GM23248 (cell line): ENCODE results near the gene DIP2C. TPM values are rescaled to one million over a fixed set of nuclear protein-coding genes. Genes with fewer than 3 reads are reported as not detected.

Experiments used
- DNase-seq: peaks from one replicate; pipeline ENCODE4 v3.0.0-alpha.2; 2015
- H2AFZ ChIP-seq: fragments of 200-600 bp; sonication (generic); 2 replicates; pipeline ENCODE4 v1.6.1; 2016; ENCODE audit warnings: antibody characterized with exemption
- H3F3A ChIP-seq: fragments of 200-600 bp; sonication (generic); 2 replicates; pipeline ENCODE4 v1.6.1; 2016; ENCODE audit warnings: mild to moderate bottlenecking, antibody characterized with exemption, mixed run types; ENCODE audit not compliant: insufficient read depth
- H3K27ac ChIP-seq: fragments of 200-600 bp; sonication (generic); 2 replicates; pipeline ENCODE4 v1.5.1; 2016; ENCODE audit warnings: mild to moderate bottlenecking
- H3K27me3 ChIP-seq: fragments of 200-600 bp; sonication (generic); replicated peaks from 2 replicates; pipeline ENCODE4 v1.6.1; 2016; ENCODE audit warnings: mild to moderate bottlenecking; ENCODE audit not compliant: insufficient read depth
- H3K36me3 ChIP-seq: fragments of 200-600 bp; sonication (generic); 2 replicates; pipeline ENCODE4 v1.6.1; 2016; ENCODE audit warnings: low read depth, mild to moderate bottlenecking
- H3K4me1 ChIP-seq: fragments of 200-600 bp; sonication (generic); 2 replicates; pipeline ENCODE4 v1.6.1; 2016; ENCODE audit warnings: mild to moderate bottlenecking; ENCODE audit not compliant: insufficient read depth
- H3K4me2 ChIP-seq: fragments of 200-600 bp; sonication (generic); one replicate; pipeline ENCODE4 v1.6.1; 2016; ENCODE audit warnings: mild to moderate bottlenecking; ENCODE audit not compliant: unreplicated experiment
- H3K4me3 ChIP-seq: fragments of 200-600 bp; sonication (generic); 2 replicates; pipeline ENCODE4 v1.5.1; 2016; ENCODE audit warnings: mild to moderate bottlenecking
- H3K79me2 ChIP-seq: fragments of 200-600 bp; sonication (generic); 2 replicates; pipeline ENCODE4 v1.6.1; 2016; ENCODE audit warnings: mild to moderate bottlenecking; ENCODE audit not compliant: insufficient read depth
- H3K9ac ChIP-seq: fragments of 200-600 bp; sonication (generic); 2 replicates; pipeline ENCODE4 v1.6.1; 2016; ENCODE audit warnings: mild to moderate bottlenecking
- H3K9me2 ChIP-seq: fragments of 200-600 bp; sonication (generic); 2 replicates; pipeline ENCODE4 v1.6.1; 2016; ENCODE audit warnings: mixed run types, mild to moderate bottlenecking, moderate library complexity; ENCODE audit not compliant: insufficient read depth
- H3K9me3 ChIP-seq: fragments of 200-600 bp; sonication (generic); one replicate; pipeline ENCODE4 v1.6.1; 2017; ENCODE audit warnings: low read depth
- H4K20me1 ChIP-seq: fragments of 200-600 bp; sonication (generic); 2 replicates; pipeline ENCODE4 v1.6.0; 2016; ENCODE audit not compliant: insufficient read depth
- EZH2 ChIP-seq: fragments of 200-600 bp; sonication (generic); IDR thresholded peaks from 2 replicates; pipeline ENCODE4 v1.6.1; 2018; ENCODE audit warnings: antibody characterized with exemption, mild to moderate bottlenecking; ENCODE audit not compliant: insufficient read depth, poor library complexity, severe bottlenecking
- EZH2phosphoT487 ChIP-seq: fragments of 200-600 bp; sonication (generic); IDR thresholded peaks from 2 replicates; pipeline ENCODE4 v1.6.1; 2018; ENCODE audit warnings: antibody characterized with exemption, moderate library complexity, mild to moderate bottlenecking, low read depth; ENCODE audit not compliant: insufficient read depth
- WGBS, 2 experiments: methylation state at CpG; one replicate each; pipeline ENCODE4 v1.1.6; 2015 to 2017; ENCODE audit warnings: low lambda C conversion rate in 2 of 2, low coverage in 1 of 2; ENCODE audit errors: missing lambda C conversion rate in 2 of 2; 5-methylcytosine and 5-hydroxymethylcytosine counted together
- in situ Hi-C: fragments of 300-500 bp; cut with MboI; formaldehyde crosslinking; loops from 2 replicates; pipeline ENCODE4 v1.15.0; 2020
- polyA plus RNA-seq: library from polyadenylated mRNA; unstranded; fragments of >200 nt; fragmentation: Nextera tagmentation; extraction: Ambion mirVana; gene quantifications from 2 replicates; pipeline ENCODE4 v1.2.1, GENCODE V29; 2016
- total RNA-seq: library from RNA; depleted of rRNA; stranded (reverse); fragments of >200 nt; shearing (Covaris generic); gene quantifications from 2 replicates; pipeline ENCODE4 v1.2.3, GENCODE V29; 2014

The DIP2C gene
- total and polyA plus RNA-seq, 2 experiments from 2014 or later = 12.0 to 13.1 TPM

GRCh38 chr10:469947-470338 lies 219.5 kb downstream of the DIP2C start:
- no peaks in the 10 kb centered on the region for H3K9me2 ChIP-seq
- H3F3A ChIP-seq = no peaks in the 10 kb centered on the region
- H3K9ac ChIP-seq = no peak overlapping the region
- H3K4me1 ChIP-seq = no peaks in the 10 kb centered on the region
- H2AFZ ChIP-seq = no peak overlapping the region
- TF ChIP-seq EZH2phosphoT487 = no peak
- no peak for TF ChIP-seq EZH2
- no peak overlapping the region for H3K27ac ChIP-seq
- H3K79me2 ChIP-seq = no peaks in the 10 kb centered on the region
- no peaks in the 10 kb centered on the region for H4K20me1 ChIP-seq
- no peak for DNase-seq
- no peaks in the 10 kb centered on the region for H3K9me3 ChIP-seq
- no peaks in the 10 kb centered on the region for H3K27me3 ChIP-seq
- H3K4me3 ChIP-seq = no peak overlapping the region
- no peak overlapping the region for H3K4me2 ChIP-seq
- in situ Hi-C loops = no loop called here
- WGBS, 2 experiments = 92 to 97% methylated on average over 10 of the region's 10 CpGs
- H3K36me3 ChIP-seq = no peaks in the 10 kb centered on the region; the same call in 1 of the 2 replicates

GRCh38 chr10:459743-460142 lies 229.7 kb downstream of the DIP2C start:
- no peaks in the 10 kb centered on the region for H3F3A ChIP-seq
- TF ChIP-seq EZH2phosphoT487 = no peak
- TF ChIP-seq EZH2 = no peak
- no peak overlapping the region for H3K4me3 ChIP-seq
- no peak overlapping the region for H2AFZ ChIP-seq
- WGBS, 2 experiments = 96 to 97% methylated on average over 12 of the region's 12 CpGs
- DNase-seq = no peak
- H3K9me2 ChIP-seq = no peaks in the 10 kb centered on the region
- peaks cover 5% of the 10 kb centered on the region for H4K20me1 ChIP-seq
- peaks cover 42% of the 10 kb centered on the region for H3K79me2 ChIP-seq
- H3K9ac ChIP-seq = no peak overlapping the region
- in situ Hi-C loops = no loop called here
- H3K4me1 ChIP-seq = peaks cover 5% of the 10 kb centered on the region
- no peaks in the 10 kb centered on the region for H3K36me3 ChIP-seq
- no peaks in the 10 kb centered on the region for H3K27me3 ChIP-seq
- no peak overlapping the region for H3K4me2 ChIP-seq
- H3K9me3 ChIP-seq = no peaks in the 10 kb centered on the region
- no peak overlapping the region for H3K27ac ChIP-seq

- H3K27ac ChIP-seq = no peak overlapping the region
- 92 to 96% methylated on average over 21 of the region's 21 CpGs for WGBS, 2 experiments
- H3K9ac ChIP-seq = no peak overlapping the region
- in situ Hi-C loops = no loop called here
- H3K4me2 ChIP-seq = no peak overlapping the region
- H2AFZ ChIP-seq = no peak overlapping the region
- no peaks in the 10 kb centered on the region for H3K9me3 ChIP-seq
- H3K27me3 ChIP-seq = no peaks in the 10 kb centered on the region
- TF ChIP-seq EZH2 (no peak), EZH2phosphoT487 (no peak)
- H3K36me3 ChIP-seq = no peaks in the 10 kb centered on the region
- H3K4me3 ChIP-seq = no peak overlapping the region
- no peaks in the 10 kb centered on the region for H3K9me2 ChIP-seq
- peaks cover 5% of the 10 kb centered on the region; the same call in 1 of the 2 replicates for H4K20me1 ChIP-seq
- no peak for DNase-seq
- H3K4me1 ChIP-seq = peaks cover 11% of the 10 kb centered on the region
- H3F3A ChIP-seq = 0 out of 2 replicates have a peak, but pooled peaks cover 12% of the 10 kb centered on the region
- H3K79me2 ChIP-seq = peaks cover 37% of the 10 kb centered on the region
These were observed 231.0 kb downstream of the DIP2C start for GRCh38 chr10:458421-458851.

GRCh38 chr10:456486-456885 lies 233.0 kb downstream of the DIP2C start:
- Histone ChIP-seq H4K20me1 (peaks cover 5% of the 10 kb centered on the region; the same call in 1 of the 2 replicates), H3K27ac (no peak overlapping the region), H3K9me2 (no peaks in the 10 kb centered on the region), H3K4me3 (no peak overlapping the region), H3K27me3 (no peaks in the 10 kb centered on the region), H3K9me3 (no peaks in the 10 kb centered on the region), H3K4me2 (no peak overlapping the region), H3K79me2 (peaks cover 34% of the 10 kb centered on the region), H3K9ac (no peak overlapping the region), H2AFZ (no peak overlapping the region), H3K36me3 (no peaks in the 10 kb centered on the region), H3K4me1 (peaks cover 11% of the 10 kb centered on the region), H3F3A (0 out of 2 replicates have a peak, but pooled peaks cover 13% of the 10 kb centered on the region)
- no peak for DNase-seq
- in situ Hi-C loops = no loop called here
- 74 to 75% methylated on average over 8 of the region's 8 CpGs for WGBS, 2 experiments
- TF ChIP-seq EZH2 (no peak), EZH2phosphoT487 (no peak)
